Natural killer cell (primary cell): ENCODE results near the gene PDLIM7. TPM values are rescaled to one million over a fixed set of nuclear protein-coding genes. Genes with fewer than 3 reads are reported as not detected.

Source experiments
- ATAC-seq, 3 donors: fragments of 150-1000 bp in 2 of 3; fragments of 200-7000 bp in 1 of 3; cut with Tn5 transposase; 1 replicate in 1 of 3; 2 replicates in 2 of 3; pipeline ENCODE4 v1.10.0; 2021; ENCODE audit warnings: mild to moderate bottlenecking in 2 of 3, moderate library complexity in 2 of 3
- DNase-seq, 2 donors: peaks; one replicate each; pipeline versions ENCODE4 v3.0.0 to v3.0.0-alpha.2; 2013 to 2021; ENCODE audit warnings: mixed read lengths in 1 of 2
- H3K27ac ChIP-seq: one replicate; pipeline ENCODE4 v1.5.1; 2013; ENCODE audit warnings: mild to moderate bottlenecking, low read length
- H3K27me3 ChIP-seq: one replicate; pipeline ENCODE4 v1.6.1; 2013; ENCODE audit warnings: low read length; ENCODE audit not compliant: control insufficient read depth, insufficient read depth
- H3K36me3 ChIP-seq: one replicate; pipeline ENCODE4 v1.6.1; 2013; ENCODE audit warnings: low read length; ENCODE audit not compliant: control insufficient read depth, insufficient read depth
- H3K4me1 ChIP-seq: one replicate; pipeline ENCODE4 v1.6.1; 2013; ENCODE audit warnings: low read length; ENCODE audit not compliant: control insufficient read depth, insufficient read depth
- H3K4me3 ChIP-seq: one replicate; pipeline ENCODE4 v1.5.1; 2013; ENCODE audit warnings: low read length
- H3K9me3 ChIP-seq: one replicate; pipeline ENCODE4 v1.6.1; 2013; ENCODE audit warnings: low read length; ENCODE audit not compliant: control insufficient read depth, insufficient read depth
- H3K27ac Mint-ChIP-seq, 2 donors: one replicate each; pipeline ENCODE4 v1.8.0; 2022; ENCODE audit warnings: mild to moderate bottlenecking in 2 of 2, mixed read lengths in 2 of 2, moderate library complexity in 1 of 2
- H3K27me3 Mint-ChIP-seq, 2 donors: one replicate each; pipeline ENCODE4 v1.8.0; 2022; ENCODE audit warnings: low read depth in 2 of 2, mixed read lengths in 2 of 2
- H3K36me3 Mint-ChIP-seq: one replicate; pipeline ENCODE4 v1.8.0; 2022; ENCODE audit warnings: mixed read lengths
- H3K4me1 Mint-ChIP-seq, 2 donors: one replicate each; pipeline ENCODE4 v1.8.0; 2022; ENCODE audit warnings: mixed read lengths in 2 of 2
- H3K4me3 Mint-ChIP-seq: one replicate; pipeline ENCODE4 v1.8.0; 2022; ENCODE audit warnings: mild to moderate bottlenecking, moderate library complexity, mixed read lengths
- H3K9me3 Mint-ChIP-seq, 2 donors: one replicate each; pipeline ENCODE4 v1.8.0; 2022; ENCODE audit warnings: mixed read lengths in 2 of 2
- WGBS: methylation state at CpG from one replicate; pipeline ENCODE4 v1.1.7; 2013; ENCODE audit warnings: missing lambda C conversion rate; ENCODE audit not compliant: insufficient coverage; 5-methylcytosine and 5-hydroxymethylcytosine counted together
- intact Hi-C: fragments of 100-400 bp; cut with micrococcal nuclease; formaldehyde crosslinking; loops from one replicate; pipeline ENCODE4 v1.14.2; 2022
- total RNA-seq, 4 donors: library from RNA; stranded (reverse); fragments of 120-200 nt in 1 of 4; gene quantifications; one replicate each; pipeline versions ENCODE4 v1.2.3 to v1.2.4, GENCODE V29; 2013 to 2022
- TF ChIP-seq, protein P1 (sequence below): fragments of 200-600 bp; IDR thresholded peaks from one replicate; pipeline ENCODE4 v1.8.0; 2022; ENCODE audit warnings: antibody characterized with exemption

Gene PDLIM7
- total RNA-seq, 3 donors from 2014 or later (not counting 1 experiment from before 2014, with no cell fraction given), result 9.7 to 58.7 (median 14.7) TPM

DNA sequence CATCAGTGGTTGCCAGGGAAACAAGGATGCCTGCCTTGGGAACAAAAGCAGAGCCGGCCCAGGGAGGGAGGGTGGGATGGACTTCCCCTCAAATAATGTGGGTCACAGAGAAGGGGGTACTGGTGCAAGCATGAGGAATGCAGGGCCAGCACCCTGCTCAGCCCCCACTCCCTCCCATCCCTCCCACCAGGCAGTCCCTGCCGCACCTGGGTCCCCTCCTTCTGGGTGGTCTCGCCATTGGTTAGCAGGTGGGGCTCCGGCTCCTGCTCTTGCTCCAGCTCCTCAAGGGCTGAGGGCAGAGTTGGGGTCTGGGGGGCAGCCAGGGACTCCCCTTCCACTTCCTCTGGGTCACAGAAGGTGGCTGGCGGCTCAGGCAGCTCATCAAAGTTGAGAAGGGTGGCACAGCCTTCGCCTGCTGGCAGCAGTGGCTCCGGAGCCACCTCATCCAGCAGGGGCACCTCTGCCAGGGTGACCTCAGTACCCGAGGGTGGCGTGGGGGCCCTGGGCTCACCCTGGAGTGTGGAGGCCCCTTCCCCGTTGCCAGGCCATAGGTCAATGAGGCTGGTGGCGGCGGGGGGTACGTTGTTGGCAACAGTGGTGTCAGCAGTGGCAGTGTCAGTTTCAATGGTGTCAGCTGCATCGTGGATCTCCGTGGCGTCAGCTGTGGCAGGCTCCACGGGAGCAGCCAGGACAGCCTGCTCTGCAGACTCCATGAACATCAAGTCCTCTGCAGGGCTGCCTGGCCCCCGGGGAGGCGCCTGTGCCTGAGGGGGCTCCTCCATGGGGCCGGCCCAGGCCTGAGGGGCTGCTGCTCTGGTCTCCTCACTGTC is 39.3 kb downstream of the PDLIM7 start:
- H3K9me3 Mint-ChIP-seq, result no peaks in the 10 kb centered on the region
- no peaks in the 10 kb centered on the region for H3K27me3 ChIP-seq
- no peak for ATAC-seq
- no peaks in the 10 kb centered on the region for H3K36me3 Mint-ChIP-seq
- H3K36me3 ChIP-seq, result no peaks in the 10 kb centered on the region
- intact Hi-C loops, result loop anchor here (5.0 kb wide), 1 partner anchor 156 kb away; the partner anchor contains the start of genes PRELID1 and RAB24
- peaks cover 15 to 27% of the 10 kb centered on the region in 2 donors for H3K4me1 Mint-ChIP-seq
- H3K9me3 ChIP-seq, result no peaks in the 10 kb centered on the region
- H3K27ac ChIP-seq, result no peak overlapping the region
- no peaks in the 10 kb centered on the region for H3K27me3 Mint-ChIP-seq
- no peak for DNase-seq
- 95% methylated on average over 20 of the region's 20 CpGs for WGBS
- TF ChIP-seq, protein P1, sequence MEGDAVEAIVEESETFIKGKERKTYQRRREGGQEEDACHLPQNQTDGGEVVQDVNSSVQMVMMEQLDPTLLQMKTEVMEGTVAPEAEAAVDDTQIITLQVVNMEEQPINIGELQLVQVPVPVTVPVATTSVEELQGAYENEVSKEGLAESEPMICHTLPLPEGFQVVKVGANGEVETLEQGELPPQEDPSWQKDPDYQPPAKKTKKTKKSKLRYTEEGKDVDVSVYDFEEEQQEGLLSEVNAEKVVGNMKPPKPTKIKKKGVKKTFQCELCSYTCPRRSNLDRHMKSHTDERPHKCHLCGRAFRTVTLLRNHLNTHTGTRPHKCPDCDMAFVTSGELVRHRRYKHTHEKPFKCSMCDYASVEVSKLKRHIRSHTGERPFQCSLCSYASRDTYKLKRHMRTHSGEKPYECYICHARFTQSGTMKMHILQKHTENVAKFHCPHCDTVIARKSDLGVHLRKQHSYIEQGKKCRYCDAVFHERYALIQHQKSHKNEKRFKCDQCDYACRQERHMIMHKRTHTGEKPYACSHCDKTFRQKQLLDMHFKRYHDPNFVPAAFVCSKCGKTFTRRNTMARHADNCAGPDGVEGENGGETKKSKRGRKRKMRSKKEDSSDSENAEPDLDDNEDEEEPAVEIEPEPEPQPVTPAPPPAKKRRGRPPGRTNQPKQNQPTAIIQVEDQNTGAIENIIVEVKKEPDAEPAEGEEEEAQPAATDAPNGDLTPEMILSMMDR, result no peak
- no peak overlapping the region for H3K4me3 Mint-ChIP-seq
- H3K4me1 ChIP-seq, result peaks cover 42% of the 10 kb centered on the region
- no peak overlapping the region for H3K27ac Mint-ChIP-seq
- no peak overlapping the region for H3K4me3 ChIP-seq

DNA sequence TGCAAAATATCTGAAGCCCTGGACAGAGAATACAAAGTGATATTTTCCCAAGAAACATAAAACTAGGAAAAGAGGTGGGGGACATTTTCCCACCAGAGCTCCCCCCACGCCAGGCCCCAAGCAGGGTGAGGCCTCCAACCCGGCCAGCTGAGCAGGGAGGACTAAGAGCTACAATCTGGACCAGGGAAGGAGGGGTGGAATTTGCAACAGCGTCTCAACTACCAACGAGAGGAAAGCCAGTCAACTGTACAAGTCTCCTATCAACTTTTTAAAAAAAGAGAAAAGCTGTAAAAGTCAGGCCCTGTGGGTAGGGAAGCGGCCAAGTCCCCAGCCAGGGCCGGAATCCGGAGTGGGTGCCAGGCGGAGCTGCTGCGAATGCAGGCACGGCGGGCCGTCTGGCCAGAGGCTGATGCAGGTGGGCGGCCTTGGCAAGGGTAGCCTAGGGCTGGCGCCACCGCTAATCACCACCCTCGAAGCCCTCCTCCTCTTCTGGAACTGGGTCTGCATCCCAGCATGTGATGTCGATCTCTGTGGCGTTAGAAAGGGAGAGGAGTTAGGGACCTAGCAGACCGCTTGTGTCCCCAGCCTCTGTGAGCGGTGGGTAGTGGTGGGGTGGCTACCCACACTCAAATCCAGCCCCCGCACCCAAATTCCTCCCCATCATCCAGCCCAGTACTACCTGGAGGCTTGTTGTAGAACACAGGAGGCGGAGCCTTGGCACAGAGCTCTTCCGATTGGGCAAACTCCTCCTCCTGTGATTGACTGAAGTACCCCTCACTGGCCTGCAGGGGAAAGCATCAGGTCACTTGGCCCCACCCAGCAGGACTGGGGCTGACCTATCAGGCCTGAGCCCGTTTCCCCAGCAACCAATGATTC is 40.2 kb downstream of the PDLIM7 start:
- Histone ChIP-seq H3K36me3 (no peaks in the 10 kb centered on the region), H3K27ac (no peak overlapping the region), H3K4me1 (peaks cover 39% of the 10 kb centered on the region), H3K27me3 (no peaks in the 10 kb centered on the region), H3K9me3 (no peaks in the 10 kb centered on the region), H3K4me3 (no peak overlapping the region)
- WGBS, result 91% methylated on average over 18 of the region's 24 CpGs
- peak; percentile 35 to 50 (median 42) for ATAC-seq
- Mint-ChIP-seq H3K9me3 (no peaks in the 10 kb centered on the region), H3K36me3 (no peaks in the 10 kb centered on the region), H3K27me3 (no peaks in the 10 kb centered on the region), H3K4me3 (peak overlapping the region; percentile 28), H3K27ac (peak overlapping the region; percentile 85 to 90), H3K4me1 (peaks cover 15 to 29% of the 10 kb centered on the region in 2 donors)
- peak in 1 of 2 donors; percentile 81 for DNase-seq
- TF ChIP-seq, protein P1, result peak; percentile 32
- intact Hi-C loops, result loop anchor here (1.0 to 5.0 kb wide), 3 partner anchors 40 to 155 kb away; partner anchors contain the start of genes PDLIM7, PRELID1 and RAB24

DNA sequence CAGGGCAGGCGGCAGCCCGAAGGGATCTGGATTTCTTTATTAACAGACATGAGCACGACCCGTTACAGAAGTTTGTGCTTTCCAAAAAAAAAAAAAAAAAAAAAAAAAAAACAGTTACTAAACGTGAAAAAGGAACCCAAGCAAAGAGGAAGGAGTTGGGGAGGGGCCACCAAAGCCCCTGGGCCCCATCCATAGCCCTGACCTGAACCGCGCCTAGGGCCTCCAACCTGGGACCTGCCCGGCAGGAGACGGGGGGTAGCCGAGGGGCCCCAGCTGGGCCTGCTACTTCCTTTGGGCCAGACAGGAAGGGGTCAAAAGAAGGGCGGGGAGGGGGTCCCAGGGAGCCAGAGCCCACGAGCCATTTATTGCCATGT is 40.8 kb downstream of the PDLIM7 start:
- no peaks in the 10 kb centered on the region for H3K9me3 Mint-ChIP-seq
- peaks cover 15 to 26% of the 10 kb centered on the region in 2 donors for H3K4me1 Mint-ChIP-seq
- Histone ChIP-seq H3K27me3 (no peaks in the 10 kb centered on the region), H3K9me3 (no peaks in the 10 kb centered on the region), H3K4me1 (peaks cover 34% of the 10 kb centered on the region), H3K4me3 (no peak overlapping the region), H3K36me3 (no peaks in the 10 kb centered on the region), H3K27ac (no peak overlapping the region)
- ATAC-seq (no peak), DNase-seq (no peak)
- H3K4me3 Mint-ChIP-seq, result peak overlapping the region; percentile 86
- TF ChIP-seq, protein P1, result peak; percentile 55
- intact Hi-C loops, result loop anchor here (1.0 to 5.0 kb wide), 3 partner anchors 41 to 154 kb away; partner anchors contain the start of genes PDLIM7, PRELID1 and RAB24
- no peaks in the 10 kb centered on the region for H3K36me3 Mint-ChIP-seq
- H3K27ac Mint-ChIP-seq, result peak overlapping the region; percentile 85 to 90
- no peaks in the 10 kb centered on the region for H3K27me3 Mint-ChIP-seq
- WGBS, result 34% methylated on average over 9 of the region's 12 CpGs
